K562 (cell line): ENCODE measurements around the gene UGT1A9. TPM values are rescaled to one million over a fixed set of nuclear protein-coding genes. Genes with fewer than 3 reads are reported as not detected.

Source experiments
- CREBBP ChIP-seq: IDR thresholded peaks from one replicate; pipeline ENCODE4 v1.6.1; 2012; ENCODE audit warnings: low read depth, mild to moderate bottlenecking, control low read depth, inconsistent platforms, low read length
- NFIC ChIP-seq: fragments of 450-650 bp; IDR thresholded peaks from 2 replicates; pipeline ENCODE4 v1.6.1; 2017; ENCODE audit warnings: mild to moderate bottlenecking, inconsistent platforms
- NR2C1 ChIP-seq, 2 experiments: fragments of 450-650 bp; IDR thresholded peaks; 2 replicates each; pipeline ENCODE4 v1.6.1; 2017; ENCODE audit warnings: mild to moderate bottlenecking in 2 of 2, antibody characterized with exemption in 1 of 2, inconsistent platforms in 1 of 2, missing compliant biosample characterization in 1 of 2, missing genetic modification characterization in 1 of 2
- SAFB2 ChIP-seq: fragments of 200-400 bp; formaldehyde crosslinking; IDR thresholded peaks from 2 replicates; pipeline ENCODE4 v1.6.1; 2018; ENCODE audit warnings: borderline replicate concordance, low read length, low read depth, moderate library complexity; ENCODE audit not compliant: severe bottlenecking
- SMAD2 ChIP-seq: fragments of 150-350 bp; IDR thresholded peaks from 2 replicates; pipeline ENCODE4 v1.6.1; 2014; ENCODE audit warnings: low read depth, mild to moderate bottlenecking, low read length
- polyA plus RNA-seq, 8 experiments: library from polyadenylated mRNA; depleted of rRNA in 4 of 8; stranded (reverse) in 5 of 8; unstranded in 3 of 8; fragments of >200 nt; fragmentation: Nextera tagmentation in 2 of 8; fragmentation: Illumina TruSeq in 1 of 8; extraction: Ambion mirVana in 2 of 8; extraction: Trizol in 1 of 8; gene quantifications; 2 replicates each; pipeline versions ENCODE4 v1.2.1 to v1.2.3, GENCODE V29; 2011 to 2014; ENCODE audit warnings: inconsistent platforms in 1 of 8, missing spikeins in 1 of 8
- total RNA-seq, 7 experiments: library from RNA; depleted of rRNA in 6 of 7; stranded (reverse); fragments of >200 nt in 6 of 7; fragmentation: Illumina TruSeq in 2 of 7; extraction: Trizol in 2 of 7; gene quantifications; 2 replicates each; pipeline versions ENCODE4 v1.2.1 to v1.2.3, GENCODE V29; 2011 to 2021; ENCODE audit warnings: low replicate concordance in 1 of 7
- TF ChIP-seq, protein P1 (sequence below): fragments of 200-600 bp; sonication (generic); IDR thresholded peaks from one replicate; pipeline ENCODE4 v1.6.1; 2012; ENCODE audit warnings: mild to moderate bottlenecking, low read depth, low read length, inconsistent platforms
- TF ChIP-seq, protein P2 (sequence below), 2 experiments: fragments of 450-650 bp; formaldehyde crosslinking in 1 of 2; IDR thresholded peaks; 2 replicates each; pipeline versions ENCODE4 v1.4.0 to v1.6.1; 2014 to 2020; ENCODE audit warnings: mild to moderate bottlenecking in 2 of 2, borderline replicate concordance in 1 of 2, low read depth in 1 of 2

UGT1A9 gene
- total and polyA plus RNA-seq, 9 of the 15 experiments (the other 6 are each of a cell fraction or from before 2014, with no cell fraction given), result 0.09 TPM; not detected in 8

DNA sequence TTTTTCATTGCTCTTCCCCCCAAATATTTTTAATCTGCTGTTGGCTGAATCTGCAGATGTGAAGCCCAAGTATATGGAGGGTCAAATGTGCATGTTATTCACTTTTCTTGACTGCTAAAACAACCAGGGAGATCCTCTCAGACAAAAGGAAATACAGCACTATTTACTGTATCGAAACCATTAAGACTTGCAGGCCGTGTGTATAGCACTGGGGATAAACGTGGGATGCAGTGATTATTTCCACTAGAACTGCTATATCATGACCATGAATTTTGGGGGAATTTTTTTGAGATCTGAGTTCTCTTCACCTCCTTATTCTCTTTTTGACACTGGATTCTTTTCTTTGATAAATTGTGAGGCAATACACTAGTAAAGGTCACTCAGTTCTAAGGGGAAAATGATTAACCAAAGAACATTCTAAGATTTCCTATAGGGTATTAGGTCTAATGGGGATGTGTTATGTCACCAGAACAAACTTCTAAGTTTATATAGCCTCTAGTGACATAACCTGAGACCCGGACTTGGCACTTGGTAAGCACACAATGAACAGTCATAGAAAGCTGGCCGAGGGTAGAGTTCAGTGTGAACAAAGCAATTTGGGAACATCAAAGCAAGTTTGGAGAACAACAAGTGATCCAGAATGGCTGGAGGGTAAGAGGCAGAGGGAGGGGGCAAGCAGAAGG lies 73.5 kb downstream of the UGT1A9 start (continued):
- TF ChIP-seq, protein P1, sequence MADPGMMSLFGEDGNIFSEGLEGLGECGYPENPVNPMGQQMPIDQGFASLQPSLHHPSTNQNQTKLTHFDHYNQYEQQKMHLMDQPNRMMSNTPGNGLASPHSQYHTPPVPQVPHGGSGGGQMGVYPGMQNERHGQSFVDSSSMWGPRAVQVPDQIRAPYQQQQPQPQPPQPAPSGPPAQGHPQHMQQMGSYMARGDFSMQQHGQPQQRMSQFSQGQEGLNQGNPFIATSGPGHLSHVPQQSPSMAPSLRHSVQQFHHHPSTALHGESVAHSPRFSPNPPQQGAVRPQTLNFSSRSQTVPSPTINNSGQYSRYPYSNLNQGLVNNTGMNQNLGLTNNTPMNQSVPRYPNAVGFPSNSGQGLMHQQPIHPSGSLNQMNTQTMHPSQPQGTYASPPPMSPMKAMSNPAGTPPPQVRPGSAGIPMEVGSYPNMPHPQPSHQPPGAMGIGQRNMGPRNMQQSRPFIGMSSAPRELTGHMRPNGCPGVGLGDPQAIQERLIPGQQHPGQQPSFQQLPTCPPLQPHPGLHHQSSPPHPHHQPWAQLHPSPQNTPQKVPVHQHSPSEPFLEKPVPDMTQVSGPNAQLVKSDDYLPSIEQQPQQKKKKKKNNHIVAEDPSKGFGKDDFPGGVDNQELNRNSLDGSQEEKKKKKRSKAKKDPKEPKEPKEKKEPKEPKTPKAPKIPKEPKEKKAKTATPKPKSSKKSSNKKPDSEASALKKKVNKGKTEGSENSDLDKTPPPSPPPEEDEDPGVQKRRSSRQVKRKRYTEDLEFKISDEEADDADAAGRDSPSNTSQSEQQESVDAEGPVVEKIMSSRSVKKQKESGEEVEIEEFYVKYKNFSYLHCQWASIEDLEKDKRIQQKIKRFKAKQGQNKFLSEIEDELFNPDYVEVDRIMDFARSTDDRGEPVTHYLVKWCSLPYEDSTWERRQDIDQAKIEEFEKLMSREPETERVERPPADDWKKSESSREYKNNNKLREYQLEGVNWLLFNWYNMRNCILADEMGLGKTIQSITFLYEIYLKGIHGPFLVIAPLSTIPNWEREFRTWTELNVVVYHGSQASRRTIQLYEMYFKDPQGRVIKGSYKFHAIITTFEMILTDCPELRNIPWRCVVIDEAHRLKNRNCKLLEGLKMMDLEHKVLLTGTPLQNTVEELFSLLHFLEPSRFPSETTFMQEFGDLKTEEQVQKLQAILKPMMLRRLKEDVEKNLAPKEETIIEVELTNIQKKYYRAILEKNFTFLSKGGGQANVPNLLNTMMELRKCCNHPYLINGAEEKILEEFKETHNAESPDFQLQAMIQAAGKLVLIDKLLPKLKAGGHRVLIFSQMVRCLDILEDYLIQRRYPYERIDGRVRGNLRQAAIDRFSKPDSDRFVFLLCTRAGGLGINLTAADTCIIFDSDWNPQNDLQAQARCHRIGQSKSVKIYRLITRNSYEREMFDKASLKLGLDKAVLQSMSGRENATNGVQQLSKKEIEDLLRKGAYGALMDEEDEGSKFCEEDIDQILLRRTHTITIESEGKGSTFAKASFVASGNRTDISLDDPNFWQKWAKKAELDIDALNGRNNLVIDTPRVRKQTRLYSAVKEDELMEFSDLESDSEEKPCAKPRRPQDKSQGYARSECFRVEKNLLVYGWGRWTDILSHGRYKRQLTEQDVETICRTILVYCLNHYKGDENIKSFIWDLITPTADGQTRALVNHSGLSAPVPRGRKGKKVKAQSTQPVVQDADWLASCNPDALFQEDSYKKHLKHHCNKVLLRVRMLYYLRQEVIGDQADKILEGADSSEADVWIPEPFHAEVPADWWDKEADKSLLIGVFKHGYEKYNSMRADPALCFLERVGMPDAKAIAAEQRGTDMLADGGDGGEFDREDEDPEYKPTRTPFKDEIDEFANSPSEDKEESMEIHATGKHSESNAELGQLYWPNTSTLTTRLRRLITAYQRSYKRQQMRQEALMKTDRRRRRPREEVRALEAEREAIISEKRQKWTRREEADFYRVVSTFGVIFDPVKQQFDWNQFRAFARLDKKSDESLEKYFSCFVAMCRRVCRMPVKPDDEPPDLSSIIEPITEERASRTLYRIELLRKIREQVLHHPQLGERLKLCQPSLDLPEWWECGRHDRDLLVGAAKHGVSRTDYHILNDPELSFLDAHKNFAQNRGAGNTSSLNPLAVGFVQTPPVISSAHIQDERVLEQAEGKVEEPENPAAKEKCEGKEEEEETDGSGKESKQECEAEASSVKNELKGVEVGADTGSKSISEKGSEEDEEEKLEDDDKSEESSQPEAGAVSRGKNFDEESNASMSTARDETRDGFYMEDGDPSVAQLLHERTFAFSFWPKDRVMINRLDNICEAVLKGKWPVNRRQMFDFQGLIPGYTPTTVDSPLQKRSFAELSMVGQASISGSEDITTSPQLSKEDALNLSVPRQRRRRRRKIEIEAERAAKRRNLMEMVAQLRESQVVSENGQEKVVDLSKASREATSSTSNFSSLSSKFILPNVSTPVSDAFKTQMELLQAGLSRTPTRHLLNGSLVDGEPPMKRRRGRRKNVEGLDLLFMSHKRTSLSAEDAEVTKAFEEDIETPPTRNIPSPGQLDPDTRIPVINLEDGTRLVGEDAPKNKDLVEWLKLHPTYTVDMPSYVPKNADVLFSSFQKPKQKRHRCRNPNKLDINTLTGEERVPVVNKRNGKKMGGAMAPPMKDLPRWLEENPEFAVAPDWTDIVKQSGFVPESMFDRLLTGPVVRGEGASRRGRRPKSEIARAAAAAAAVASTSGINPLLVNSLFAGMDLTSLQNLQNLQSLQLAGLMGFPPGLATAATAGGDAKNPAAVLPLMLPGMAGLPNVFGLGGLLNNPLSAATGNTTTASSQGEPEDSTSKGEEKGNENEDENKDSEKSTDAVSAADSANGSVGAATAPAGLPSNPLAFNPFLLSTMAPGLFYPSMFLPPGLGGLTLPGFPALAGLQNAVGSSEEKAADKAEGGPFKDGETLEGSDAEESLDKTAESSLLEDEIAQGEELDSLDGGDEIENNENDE, result no peak
- TF ChIP-seq CREBBP, result no peak
- TF ChIP-seq SAFB2, result no peak
- no peak for TF ChIP-seq SMAD2
- TF ChIP-seq, protein P2, sequence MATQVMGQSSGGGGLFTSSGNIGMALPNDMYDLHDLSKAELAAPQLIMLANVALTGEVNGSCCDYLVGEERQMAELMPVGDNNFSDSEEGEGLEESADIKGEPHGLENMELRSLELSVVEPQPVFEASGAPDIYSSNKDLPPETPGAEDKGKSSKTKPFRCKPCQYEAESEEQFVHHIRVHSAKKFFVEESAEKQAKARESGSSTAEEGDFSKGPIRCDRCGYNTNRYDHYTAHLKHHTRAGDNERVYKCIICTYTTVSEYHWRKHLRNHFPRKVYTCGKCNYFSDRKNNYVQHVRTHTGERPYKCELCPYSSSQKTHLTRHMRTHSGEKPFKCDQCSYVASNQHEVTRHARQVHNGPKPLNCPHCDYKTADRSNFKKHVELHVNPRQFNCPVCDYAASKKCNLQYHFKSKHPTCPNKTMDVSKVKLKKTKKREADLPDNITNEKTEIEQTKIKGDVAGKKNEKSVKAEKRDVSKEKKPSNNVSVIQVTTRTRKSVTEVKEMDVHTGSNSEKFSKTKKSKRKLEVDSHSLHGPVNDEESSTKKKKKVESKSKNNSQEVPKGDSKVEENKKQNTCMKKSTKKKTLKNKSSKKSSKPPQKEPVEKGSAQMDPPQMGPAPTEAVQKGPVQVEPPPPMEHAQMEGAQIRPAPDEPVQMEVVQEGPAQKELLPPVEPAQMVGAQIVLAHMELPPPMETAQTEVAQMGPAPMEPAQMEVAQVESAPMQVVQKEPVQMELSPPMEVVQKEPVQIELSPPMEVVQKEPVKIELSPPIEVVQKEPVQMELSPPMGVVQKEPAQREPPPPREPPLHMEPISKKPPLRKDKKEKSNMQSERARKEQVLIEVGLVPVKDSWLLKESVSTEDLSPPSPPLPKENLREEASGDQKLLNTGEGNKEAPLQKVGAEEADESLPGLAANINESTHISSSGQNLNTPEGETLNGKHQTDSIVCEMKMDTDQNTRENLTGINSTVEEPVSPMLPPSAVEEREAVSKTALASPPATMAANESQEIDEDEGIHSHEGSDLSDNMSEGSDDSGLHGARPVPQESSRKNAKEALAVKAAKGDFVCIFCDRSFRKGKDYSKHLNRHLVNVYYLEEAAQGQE (IDR thresholded peaks at IDR 0.05; ENCODE audit: borderline replicate concordance), result no peak
- TF ChIP-seq, protein P2 (CRISPR knock-in tag; IDR thresholded peaks at IDR 0.05; ENCODE audit: low read depth), result no peak
- TF ChIP-seq NFIC, result no peak
- no peak for TF ChIP-seq NR2C1 (IDR thresholded peaks at IDR 0.05)
- TF ChIP-seq NR2C1 (tag; IDR thresholded peaks at IDR 0.05), result no peak
